ENCODE measurements around the gene SRSF2.
"Not testable (repeated sequence)": the region's sequence is repeated elsewhere in the genome, so short reads cannot be mapped to it uniquely, and the experiment has no call there.

The SRSF2 gene

DNA sequence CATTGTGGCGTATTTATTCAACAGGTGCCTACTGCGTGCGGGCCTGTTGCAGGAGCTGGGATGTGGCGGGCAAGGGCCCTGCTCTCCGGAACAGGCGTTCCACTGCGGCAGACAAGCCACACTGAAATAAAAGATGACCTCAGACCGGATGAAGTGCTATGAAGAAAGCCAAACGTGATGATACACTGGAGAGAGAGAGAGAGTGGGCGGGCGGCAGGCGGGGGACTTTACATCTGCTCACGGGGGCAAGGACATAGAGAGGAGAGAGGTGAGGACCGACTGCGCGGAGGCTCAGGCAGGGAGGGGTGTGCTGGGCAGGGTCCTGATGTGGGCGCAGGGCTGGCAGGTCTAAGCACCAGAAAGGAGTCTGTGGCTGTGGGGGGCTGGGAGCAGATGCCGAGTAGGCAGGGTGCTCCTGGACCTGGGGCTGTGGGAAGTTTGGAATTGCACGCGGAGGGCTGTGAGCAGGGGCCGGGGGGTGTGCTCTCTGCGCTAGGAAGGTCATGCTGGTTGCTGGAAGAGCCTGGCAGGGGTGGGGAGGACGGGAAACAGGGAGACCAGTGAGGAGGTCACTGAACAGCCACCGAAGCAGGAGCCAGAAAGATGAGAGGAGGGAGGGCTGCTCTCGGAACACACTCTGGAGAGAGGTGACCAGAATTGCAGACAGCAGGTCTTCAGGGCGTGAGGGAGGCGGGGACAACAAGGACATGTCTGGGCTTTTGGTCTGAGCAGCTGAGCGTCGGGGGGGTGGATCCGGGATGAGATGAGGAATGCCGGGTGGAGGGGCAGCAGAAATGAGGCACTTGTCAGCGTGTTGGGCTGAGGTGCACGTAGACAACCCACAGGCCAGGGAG is 36.3 kb downstream of the SRSF2 start:
- DNase-seq (ENCODE audit: low read depth) = peak; percentile 82

GRCh38 chr17:76700270-76700616 is 36.9 kb downstream of the SRSF2 start:
- no peak for DNase-seq (ENCODE audit: low read depth)

GRCh38 chr17:76698466-76698977 is 38.6 kb downstream of the SRSF2 start:
- DNase-seq (ENCODE audit: low read depth) = not testable (repeated sequence)

GRCh38 chr17:76697702-76698465 is 39.2 kb downstream of the SRSF2 start:
- DNase-seq (ENCODE audit: low read depth) = no peak

- no peak for DNase-seq (ENCODE audit: low read depth)
Observed at GRCh38 chr17:76696763-76697701, 40.1 kb downstream of the SRSF2 start.

DNA sequence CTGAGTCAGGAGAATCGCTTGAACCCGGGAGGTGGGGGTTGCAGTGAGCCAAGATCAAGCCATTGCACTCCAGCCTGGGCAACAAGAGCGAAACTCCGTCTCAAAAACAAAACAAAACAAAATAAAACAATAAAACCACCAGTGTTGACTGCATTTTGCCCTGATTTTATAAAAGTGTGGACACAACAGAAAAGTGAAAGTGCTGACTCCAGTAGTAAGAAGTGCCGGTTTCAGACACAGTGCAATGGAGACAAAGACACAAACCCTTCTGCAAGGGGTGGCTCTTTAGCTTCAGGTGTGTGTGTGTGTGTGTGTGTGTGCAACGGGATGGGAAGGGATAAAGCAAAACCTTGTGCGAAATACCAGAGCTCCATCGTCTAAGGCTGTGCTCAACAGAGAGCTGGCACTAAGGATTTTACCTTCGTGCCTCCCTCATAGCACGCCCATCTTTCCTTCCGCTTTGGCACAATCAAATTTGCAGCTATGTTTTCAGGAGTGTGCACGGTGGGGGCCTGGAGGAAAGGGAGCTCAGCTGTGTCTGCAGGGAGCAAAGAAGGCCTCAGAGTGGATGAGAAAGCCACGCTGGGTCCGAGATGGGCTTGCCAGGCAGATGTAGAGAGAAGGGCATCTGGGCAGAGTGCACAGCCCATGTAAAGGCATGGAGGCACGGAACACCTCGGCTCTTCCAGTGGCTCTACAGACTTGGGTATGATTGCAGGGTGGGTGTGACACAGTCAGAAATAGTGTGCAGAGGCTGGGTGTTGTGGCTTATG is 41.9 kb downstream of the SRSF2 start:
- no peak for DNase-seq (ENCODE audit: low read depth)

DNA sequence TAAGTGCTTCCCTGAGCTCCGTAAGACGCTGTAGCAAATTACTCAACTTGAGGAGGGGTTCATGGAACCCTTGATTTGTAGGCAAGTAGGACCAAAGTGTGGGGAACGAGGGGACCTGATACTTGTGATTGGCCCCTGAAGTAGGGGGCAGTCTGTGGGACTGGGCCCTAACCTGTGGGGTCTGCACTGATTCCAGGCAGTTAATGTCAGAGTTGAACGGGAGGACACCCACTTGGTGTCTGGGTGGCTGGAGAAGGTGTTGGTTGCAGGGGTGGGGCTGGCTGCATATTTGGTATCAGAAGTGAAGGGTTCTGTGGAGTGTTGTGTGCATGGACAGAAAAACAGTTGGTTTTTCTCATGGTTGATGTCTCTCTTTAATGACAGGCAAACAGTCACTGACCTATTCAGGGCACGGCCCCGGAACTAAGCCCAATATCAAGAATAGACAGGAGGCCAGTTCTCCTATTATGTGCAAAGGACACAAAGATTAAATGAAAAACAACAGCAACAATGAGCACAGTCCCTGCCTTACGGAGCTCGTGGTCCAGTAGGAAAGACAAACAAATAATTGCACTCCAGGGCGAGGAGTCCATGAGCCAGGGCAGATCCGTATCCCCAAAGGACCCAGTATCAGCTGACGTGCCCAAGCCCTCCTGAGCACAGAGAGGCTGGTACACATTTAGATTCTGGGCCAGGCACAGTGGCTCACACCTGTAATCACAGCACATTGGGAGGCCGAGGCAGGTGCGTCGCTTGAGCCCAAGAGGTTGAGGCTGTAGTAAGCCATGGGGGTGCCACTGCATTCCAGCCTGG is 45.5 kb downstream of the SRSF2 start:
- DNase-seq (ENCODE audit: low read depth) = no peak

DNA sequence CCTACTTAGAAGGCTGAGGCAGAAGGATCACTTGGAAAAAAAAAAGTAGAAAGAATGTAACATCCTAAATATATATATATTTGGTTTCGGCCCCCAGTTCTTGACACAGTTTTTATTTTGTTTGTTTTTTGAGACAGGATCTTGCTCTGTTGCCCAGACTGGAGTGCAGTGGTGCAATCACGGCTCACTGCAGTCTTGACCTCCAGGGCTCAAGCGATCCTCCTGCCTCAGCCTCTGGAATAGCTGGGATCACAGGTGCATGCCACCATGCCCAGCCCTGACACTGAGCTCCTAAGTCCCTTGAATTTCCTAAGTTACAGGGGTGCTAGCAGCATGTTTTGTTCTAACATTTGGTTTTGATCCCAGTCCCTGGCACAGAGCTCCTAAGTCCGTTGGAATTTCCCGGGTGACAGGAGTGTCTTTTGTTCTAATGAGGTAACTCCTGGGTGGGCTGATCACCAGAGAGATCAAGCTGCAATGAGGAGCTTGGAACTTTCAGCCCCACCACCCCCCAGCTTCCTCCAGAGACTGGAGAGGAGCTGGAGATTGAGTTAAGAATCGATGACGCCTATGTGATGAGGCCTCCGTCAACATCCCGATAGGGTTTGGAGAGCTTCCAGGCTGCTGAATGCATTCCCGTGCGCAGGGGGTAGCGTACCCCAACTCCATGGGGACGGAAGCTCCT is 46.4 kb downstream of the SRSF2 start:
- no peak for DNase-seq (ENCODE audit: low read depth)

DNA sequence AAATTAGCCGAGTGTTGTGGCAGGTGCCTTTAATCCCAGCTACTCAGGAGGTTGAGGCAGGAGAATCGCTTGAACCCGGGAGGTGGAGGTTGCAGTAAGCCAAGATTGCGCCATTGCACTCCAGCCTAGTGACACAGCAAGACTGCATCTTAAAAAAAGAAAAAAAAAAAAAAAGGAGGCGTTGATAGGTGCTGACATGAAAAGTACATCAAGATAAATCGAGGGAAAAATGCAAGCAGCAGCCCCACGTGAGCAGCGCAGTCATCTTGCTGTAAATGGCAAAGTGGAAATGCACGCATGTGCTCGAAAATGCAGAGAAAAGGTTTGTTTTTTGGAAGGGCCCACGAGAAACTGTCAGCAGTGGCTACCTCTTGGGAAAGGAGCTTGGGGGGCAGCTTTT is 47.3 kb downstream of the SRSF2 start:
- no peak for DNase-seq (ENCODE audit: low read depth)

GRCh38 chr17:76688165-76688622 is 48.9 kb downstream of the SRSF2 start:
- DNase-seq (ENCODE audit: low read depth) = no peak

DNA sequence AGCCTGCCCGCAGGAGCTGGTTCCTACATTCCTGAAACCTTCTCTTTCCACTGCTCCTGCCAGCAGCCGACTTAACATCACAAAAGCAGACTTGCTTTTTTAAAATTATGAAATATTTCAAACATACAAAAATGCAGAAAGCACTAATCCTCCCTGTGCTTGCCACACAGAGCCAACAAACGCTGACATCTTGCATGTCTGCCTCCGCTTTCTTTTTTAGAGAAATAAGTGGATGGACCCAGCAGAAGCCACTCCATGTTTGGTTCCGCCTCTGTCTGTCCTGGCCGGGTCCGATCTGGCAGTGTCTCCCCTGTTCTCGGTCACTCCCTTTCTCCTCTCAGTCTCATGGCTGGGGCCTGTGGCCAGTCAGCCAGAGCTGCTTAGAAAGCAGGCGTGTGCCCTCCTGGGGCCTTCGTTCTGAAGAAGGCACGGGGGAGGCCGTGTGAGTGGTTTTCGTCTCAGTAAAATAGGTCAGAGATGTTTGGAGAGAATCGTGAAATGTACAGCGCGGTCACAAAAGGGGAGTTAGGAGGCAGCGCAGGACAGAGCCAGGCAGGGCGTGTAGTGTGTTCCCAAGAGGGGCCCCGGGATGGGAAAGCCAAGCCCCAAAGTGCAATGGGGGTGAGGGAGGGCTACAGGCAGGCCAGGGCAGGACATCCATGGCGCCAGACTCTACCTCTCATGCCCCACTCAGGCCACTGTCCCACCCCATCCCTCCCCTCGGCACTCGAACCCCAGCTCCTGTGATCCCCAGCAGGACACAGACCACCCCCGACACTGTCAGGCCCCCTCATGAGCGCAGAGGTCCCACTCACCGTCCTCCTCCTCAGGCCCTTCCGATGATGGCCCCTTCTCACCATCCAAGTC is 49.6 kb downstream of the SRSF2 start:
- peak; percentile 79 for DNase-seq (ENCODE audit: low read depth)

GRCh38 chr17:76686538-76687297 is 50.4 kb downstream of the SRSF2 start:
- DNase-seq (ENCODE audit: low read depth) = no peak

GRCh38 chr17:76685846-76686245 is 51.3 kb downstream of the SRSF2 start:
- DNase-seq (ENCODE audit: low read depth) = no peak

- DNase-seq (ENCODE audit: low read depth) = no peak
Observed at GRCh38 chr17:76685366-76685765, 51.8 kb downstream of the SRSF2 start.

DNA sequence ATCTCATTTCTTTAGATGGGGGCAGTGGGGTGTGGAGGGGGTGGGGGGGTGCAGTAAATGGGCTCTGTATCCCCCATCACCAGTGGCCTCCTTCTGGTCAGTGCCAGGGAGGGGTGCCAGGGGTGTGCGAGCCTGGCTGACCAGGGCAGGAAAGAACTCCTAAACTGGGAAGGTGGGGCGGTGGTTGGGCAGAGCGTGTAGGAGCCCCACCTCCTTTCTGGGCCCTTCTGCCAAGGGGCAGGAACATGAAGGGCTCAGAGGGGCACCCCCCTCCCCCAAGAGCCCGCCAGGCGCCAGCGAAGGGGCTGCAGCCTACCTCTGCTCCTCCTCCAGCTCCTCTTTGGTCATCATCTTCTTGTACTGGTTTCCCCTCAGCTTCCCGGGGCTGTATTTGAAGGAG is 52.4 kb downstream of the SRSF2 start:
- DNase-seq (ENCODE audit: low read depth) = no peak
